Measurements from ENCODE around the gene LHFPL6. TPM values are rescaled to one million over a fixed set of nuclear protein-coding genes. Genes with fewer than 3 reads are reported as not detected.

The LHFPL6 gene
- total RNA-seq, 3 donors from 2014 or later, result 54.2 to 99.6 (median 91.7) TPM

GRCh38 chr13:39410096-39410901 lies 192.7 kb downstream of the LHFPL6 start:
- intact Hi-C loops (cut with DNase I; ENCODE audit: low total_unique reads), result no loop called here
- no peak for DNase-seq (ENCODE audit: low spot score in 2 of 2)
- Histone ChIP-seq H3K36me3 (no peaks in the 10 kb centered on the region), H3K9me3 (no peaks in the 10 kb centered on the region), H3K27ac (peak overlapping the region; percentile 59 to 76), H3K27me3 (no peaks in the 10 kb centered on the region), H3K4me1 (no peaks in the 10 kb centered on the region), H3K4me3 (no peak overlapping the region)
- TF ChIP-seq CTCF (IDR thresholded peaks at IDR 0.05) (no peak), POLR2A (IDR thresholded peaks at IDR 0.05) (no peak), POLR2AphosphoS5 (IDR thresholded peaks at IDR 0.05) (peak in 2 of 3 donors; percentile 24 to 55)

GRCh38 chr13:39408512-39408911 lies 194.5 kb downstream of the LHFPL6 start:
- H3K27ac ChIP-seq, result peak overlapping the region in 1 of 2 donors; percentile 5

GRCh38 chr13:39407786-39408185 lies 195.2 kb downstream of the LHFPL6 start:
- no peaks in the 10 kb centered on the region for H3K9me3 ChIP-seq
- H3K27ac ChIP-seq, result no peak overlapping the region
- no peak for DNase-seq (ENCODE audit: low spot score in 2 of 2)
- no peaks in the 10 kb centered on the region for H3K36me3 ChIP-seq
- no peaks in the 10 kb centered on the region for H3K4me1 ChIP-seq
- H3K4me3 ChIP-seq, result no peak overlapping the region
- intact Hi-C loops (cut with DNase I; ENCODE audit: low total_unique reads), result no loop called here
- TF ChIP-seq CTCF (IDR thresholded peaks at IDR 0.05) (no peak), POLR2A (IDR thresholded peaks at IDR 0.05) (no peak), POLR2AphosphoS5 (IDR thresholded peaks at IDR 0.05) (no peak)
- H3K27me3 ChIP-seq, result no peaks in the 10 kb centered on the region

More at GRCh38 chr13:39408512-39408911, 194.5 kb downstream of the LHFPL6 start:
- Histone ChIP-seq H3K27me3 (no peaks in the 10 kb centered on the region), H3K4me3 (no peak overlapping the region), H3K9me3 (no peaks in the 10 kb centered on the region), H3K4me1 (no peaks in the 10 kb centered on the region), H3K36me3 (no peaks in the 10 kb centered on the region)
- TF ChIP-seq POLR2AphosphoS5 (IDR thresholded peaks at IDR 0.05) (no peak), CTCF (IDR thresholded peaks at IDR 0.05) (no peak)
- intact Hi-C loops (cut with DNase I; ENCODE audit: low total_unique reads), result no loop called here
- no peak for DNase-seq (ENCODE audit: low spot score in 2 of 2)

GRCh38 chr13:39407138-39407537 lies 195.9 kb downstream of the LHFPL6 start:
- H3K36me3 ChIP-seq, result no peaks in the 10 kb centered on the region
- no peaks in the 10 kb centered on the region for H3K9me3 ChIP-seq
- no peak overlapping the region for H3K27ac ChIP-seq
- TF ChIP-seq POLR2AphosphoS5 (IDR thresholded peaks at IDR 0.05) (no peak), POLR2A (IDR thresholded peaks at IDR 0.05) (no peak), CTCF (IDR thresholded peaks at IDR 0.05) (no peak)
- intact Hi-C loops (cut with DNase I; ENCODE audit: low total_unique reads), result no loop called here
- H3K4me3 ChIP-seq, result no peak overlapping the region
- no peaks in the 10 kb centered on the region for H3K4me1 ChIP-seq
- no peaks in the 10 kb centered on the region for H3K27me3 ChIP-seq
- DNase-seq (ENCODE audit: low spot score in 2 of 2), result no peak

GRCh38 chr13:39406688-39407087 lies 196.3 kb downstream of the LHFPL6 start:
- TF ChIP-seq POLR2A (IDR thresholded peaks at IDR 0.05) (no peak), CTCF (IDR thresholded peaks at IDR 0.05) (no peak), POLR2AphosphoS5 (IDR thresholded peaks at IDR 0.05) (no peak)
- Histone ChIP-seq H3K4me1 (no peaks in the 10 kb centered on the region), H3K27ac (no peak overlapping the region), H3K27me3 (no peaks in the 10 kb centered on the region), H3K4me3 (no peak overlapping the region), H3K9me3 (no peaks in the 10 kb centered on the region), H3K36me3 (no peaks in the 10 kb centered on the region)
- no peak for DNase-seq (ENCODE audit: low spot score in 2 of 2)
- intact Hi-C loops (cut with DNase I; ENCODE audit: low total_unique reads), result no loop called here
